GM23338 (cell line): ENCODE results near the gene HSPA12B. TPM values are rescaled to one million over a fixed set of nuclear protein-coding genes. Genes with fewer than 3 reads are reported as not detected.
A peak's percentile ranks its signal among the peaks of the same experiment; 100 is the strongest.

Experiments
- ATAC-seq: fragments of 200-7000 bp; cut with Tn5 transposase; 3 replicates; pipeline ENCODE4 v1.9.1; 2020
- DNase-seq: peaks from one replicate; pipeline ENCODE4 v3.0.0-alpha.2; 2015; ENCODE audit warnings: low spot score
- H2AFZ ChIP-seq: fragments of 200-600 bp; sonication (generic); 2 replicates; pipeline ENCODE4 v1.8.0; 2016; ENCODE audit warnings: antibody characterized with exemption, mild to moderate bottlenecking, moderate library complexity
- H3F3A ChIP-seq: fragments of 200-600 bp; sonication (generic); replicated peaks from 2 replicates; pipeline ENCODE4 v1.8.0; 2017; ENCODE audit warnings: antibody characterized with exemption, mixed run types, low read depth
- H3K27ac ChIP-seq: fragments of 200-600 bp; sonication (generic); 2 replicates; pipeline ENCODE4 v1.6.1; 2016; ENCODE audit warnings: low read depth
- H3K27me3 ChIP-seq: fragments of 200-600 bp; sonication (generic); 2 replicates; pipeline ENCODE4 v1.8.0; 2016; ENCODE audit warnings: mild to moderate bottlenecking, mixed run types, moderate library complexity; ENCODE audit not compliant: insufficient read depth
- H3K36me3 ChIP-seq: fragments of 200-600 bp; sonication (generic); 2 replicates; pipeline ENCODE4 v1.8.0; 2016; ENCODE audit warnings: mild to moderate bottlenecking; ENCODE audit not compliant: insufficient read depth
- H3K4me1 ChIP-seq: fragments of 200-600 bp; sonication (generic); 2 replicates; pipeline ENCODE4 v1.8.0; 2016; ENCODE audit warnings: mild to moderate bottlenecking, moderate library complexity; ENCODE audit not compliant: insufficient read depth
- H3K4me2 ChIP-seq: fragments of 200-600 bp; sonication (generic); 2 replicates; pipeline ENCODE4 v1.7.1; 2017; ENCODE audit warnings: mixed run types
- H3K4me3 ChIP-seq: fragments of 200-600 bp; sonication (generic); 2 replicates; pipeline ENCODE4 v1.6.1; 2016; ENCODE audit warnings: mixed run types
- H3K79me2 ChIP-seq: fragments of 200-600 bp; sonication (generic); replicated peaks from 2 replicates; pipeline ENCODE4 v1.8.0; 2017; ENCODE audit warnings: mild to moderate bottlenecking; ENCODE audit not compliant: insufficient read depth
- H3K9me2 ChIP-seq: fragments of 200-600 bp; sonication (generic); 2 replicates; pipeline ENCODE4 v1.8.0; 2017; ENCODE audit not compliant: insufficient read depth
- H4K20me1 ChIP-seq: fragments of 200-600 bp; sonication (generic); replicated peaks from 2 replicates; pipeline ENCODE4 v1.8.0; 2017; ENCODE audit warnings: mild to moderate bottlenecking; ENCODE audit not compliant: insufficient read depth
- H3K27ac Mint-ChIP-seq: 2 replicates; pipeline ENCODE4 v1.8.0; 2020; ENCODE audit warnings: inconsistent platforms, mild to moderate bottlenecking, moderate library complexity, mixed read lengths
- H3K27me3 Mint-ChIP-seq: 3 replicates; pipeline ENCODE4 v1.8.0; 2022; ENCODE audit warnings: low read depth, mild to moderate bottlenecking, moderate library complexity, mixed read lengths, inconsistent platforms; ENCODE audit not compliant: insufficient read depth, poor library complexity
- H3K36me3 Mint-ChIP-seq: 3 replicates; pipeline ENCODE4 v1.8.0; 2021; ENCODE audit warnings: low read depth, mild to moderate bottlenecking, inconsistent platforms, moderate library complexity, mixed read lengths
- H3K4me1 Mint-ChIP-seq: 3 replicates; pipeline ENCODE4 v1.8.0; 2020; ENCODE audit warnings: mild to moderate bottlenecking, inconsistent platforms, mixed read lengths
- H3K4me3 Mint-ChIP-seq: 3 replicates; pipeline ENCODE4 v1.8.0; 2021; ENCODE audit warnings: moderate library complexity, mild to moderate bottlenecking, inconsistent platforms, mixed read lengths
- H3K9me3 Mint-ChIP-seq: 3 replicates; pipeline ENCODE4 v1.8.0; 2020; ENCODE audit warnings: moderate library complexity, mild to moderate bottlenecking, inconsistent platforms, mixed read lengths
- CREB1 ChIP-seq: fragments of 250-450 bp; sonication (Bioruptor Pico); IDR thresholded peaks from 2 replicates; pipeline ENCODE4 v1.5.0; 2020; ENCODE audit warnings: low read depth, mild to moderate bottlenecking, moderate library complexity
- CTCF ChIP-seq, 2 experiments: fragments of 200-600 bp in 1 of 2; sonication (generic) in 1 of 2; conservative IDR thresholded peaks; 2 replicates each; pipeline versions ENCODE4 v1.5.1 to v1.6.1; 2016 to 2017; ENCODE audit warnings: antibody characterized with exemption in 2 of 2, low read depth in 2 of 2, mild to moderate bottlenecking in 2 of 2, moderate library complexity in 1 of 2
- ETS1 ChIP-seq: IDR thresholded peaks from 2 replicates; pipeline ENCODE4 v1.6.1; 2016; ENCODE audit warnings: antibody characterized with exemption
- EZH2 ChIP-seq: fragments of 200-600 bp; sonication (generic); IDR thresholded peaks from one replicate; pipeline ENCODE4 v1.8.0; 2017; ENCODE audit warnings: antibody characterized with exemption, mild to moderate bottlenecking, low read depth; ENCODE audit not compliant: unreplicated experiment
- EZH2phosphoT487 ChIP-seq: fragments of 200-600 bp; sonication (generic); IDR thresholded peaks from one replicate; pipeline ENCODE4 v1.8.1; 2018; ENCODE audit warnings: antibody characterized with exemption; ENCODE audit not compliant: unreplicated experiment
- JUNB ChIP-seq: IDR thresholded peaks from one replicate; pipeline ENCODE4 v1.6.1; 2016; ENCODE audit warnings: antibody characterized with exemption; ENCODE audit not compliant: unreplicated experiment
- NANOG ChIP-seq: IDR thresholded peaks from 2 replicates; pipeline ENCODE4 v1.6.1; 2016; ENCODE audit warnings: antibody characterized with exemption, borderline replicate concordance
- POLR2AphosphoS5 ChIP-seq: IDR thresholded peaks from 2 replicates; pipeline ENCODE4 v1.6.1; 2016; ENCODE audit warnings: antibody characterized with exemption, low read depth
- REST ChIP-seq: IDR thresholded peaks from one replicate; pipeline ENCODE4 v1.6.1; 2018; ENCODE audit warnings: antibody characterized with exemption; ENCODE audit not compliant: unreplicated experiment
- STAT1 ChIP-seq: IDR thresholded peaks from one replicate; pipeline ENCODE4 v1.6.1; 2016; ENCODE audit warnings: antibody characterized with exemption; ENCODE audit not compliant: unreplicated experiment
- ZNF114 ChIP-seq: fragments of 250-450 bp; sonication (Bioruptor Pico); IDR thresholded peaks from 2 replicates; pipeline ENCODE4 v1.5.0; 2020; ENCODE audit warnings: mild to moderate bottlenecking, moderate library complexity
- ZNF331 ChIP-seq: fragments of 250-450 bp; sonication (Bioruptor Pico); IDR thresholded peaks from 2 replicates; pipeline ENCODE4 v1.5.0; 2020; ENCODE audit warnings: low read depth, mild to moderate bottlenecking, moderate library complexity
- polyA plus RNA-seq: library from polyadenylated mRNA; unstranded; fragments of >200 nt; fragmentation: Nextera tagmentation; extraction: Ambion mirVana; gene quantifications from 2 replicates; pipeline ENCODE4 v1.2.1, GENCODE V29; 2016
- total RNA-seq: library from RNA; depleted of rRNA; stranded (reverse); fragments of >200 nt; shearing (Covaris generic); gene quantifications from 2 replicates; pipeline ENCODE4 v1.2.3, GENCODE V29; 2014

Gene HSPA12B
- total and polyA plus RNA-seq, 2 experiments from 2014 or later, result 2.8 to 6.5 TPM

GRCh38 chr20:3753098-3753497 is 20.6 kb downstream of the HSPA12B start:
- Histone ChIP-seq H3K4me1 (peaks cover 12% of the 10 kb centered on the region; the same call in 1 of the 2 replicates), H3K27me3 (peaks cover 22% of the 10 kb centered on the region), H4K20me1 (peaks cover 16% of the 10 kb centered on the region), H3K4me2 (peak overlapping the region; percentile 93), H3K4me3 (peak overlapping the region; percentile 73), H3K79me2 (no peaks in the 10 kb centered on the region), H3F3A (peaks cover 14% of the 10 kb centered on the region), H2AFZ (no peak overlapping the region), H3K36me3 (peaks cover 7% of the 10 kb centered on the region; the same call in 1 of the 2 replicates), H3K9me2 (no peaks in the 10 kb centered on the region), H3K27ac (no peak overlapping the region)
- Mint-ChIP-seq H3K27ac (no peak overlapping the region), H3K9me3 (peaks cover 4% of the 10 kb centered on the region; the same call in 1 of the 3 replicates), H3K4me1 (peaks cover 15% of the 10 kb centered on the region), H3K36me3 (peaks cover 12% of the 10 kb centered on the region), H3K4me3 (peak overlapping the region; percentile 74; the same call in 2 of the 3 replicates), H3K27me3 (peaks cover 31% of the 10 kb centered on the region)
- ATAC-seq (peak; percentile 53), DNase-seq (peak; percentile 91)
- no peak for TF ChIP-seq CREB1 (CRISPR knock-in tag)
- TF ChIP-seq EZH2phosphoT487, result no peak
- TF ChIP-seq ZNF331 (CRISPR knock-in tag), result no peak
- peak; percentile 77 to 89 for TF ChIP-seq CTCF (conservative IDR thresholded peaks at IDR 0.05; ENCODE audit: low read depth in 2 of 2)
- TF ChIP-seq ZNF114, result no peak
- TF ChIP-seq ETS1, result no peak
- TF ChIP-seq POLR2AphosphoS5, result peak; percentile 43; the same call in 1 of the 2 replicates

GRCh38 chr20:3753501-3754275 is 21.2 kb downstream of the HSPA12B start:
- H3K36me3 Mint-ChIP-seq, result peaks cover 15% of the 10 kb centered on the region
- Histone ChIP-seq H4K20me1 (peaks cover 16% of the 10 kb centered on the region), H3K9me2 (no peaks in the 10 kb centered on the region), H3F3A (peaks cover 14% of the 10 kb centered on the region), H3K36me3 (peaks cover 7% of the 10 kb centered on the region; the same call in 1 of the 2 replicates), H3K27me3 (peaks cover 22% of the 10 kb centered on the region), H3K79me2 (no peaks in the 10 kb centered on the region), H2AFZ (no peak overlapping the region), H3K4me2 (no peak overlapping the region), H3K4me1 (peaks cover 12% of the 10 kb centered on the region; the same call in 1 of the 2 replicates), H3K4me3 (no peak overlapping the region), H3K27ac (no peak overlapping the region)
- no peak overlapping the region for H3K4me3 Mint-ChIP-seq
- TF ChIP-seq ZNF114 (no peak), REST (no peak), NANOG (no peak), ZNF331 (CRISPR knock-in tag) (no peak), JUNB (no peak), CTCF (conservative IDR thresholded peaks at IDR 0.05; ENCODE audit: low read depth in 2 of 2) (no peak), CREB1 (CRISPR knock-in tag) (no peak), EZH2phosphoT487 (no peak), EZH2 (no peak), POLR2AphosphoS5 (no peak), STAT1 (no peak)
- DNase-seq (no peak), ATAC-seq (no peak)
- peaks cover 31% of the 10 kb centered on the region for H3K27me3 Mint-ChIP-seq
- H3K9me3 Mint-ChIP-seq, result peaks cover 4% of the 10 kb centered on the region; the same call in 1 of the 3 replicates
- H3K4me1 Mint-ChIP-seq, result peaks cover 15% of the 10 kb centered on the region
- H3K27ac Mint-ChIP-seq, result no peak overlapping the region
